GM12872 (cell line): ENCODE measurements around the gene ERCC6L2.

Experiments
- TF ChIP-seq, protein P1 (sequence below): IDR thresholded peaks from 3 replicates; pipeline ENCODE4 v1.5.1; 2011; ENCODE audit warnings: low read depth, mild to moderate bottlenecking, low read length, moderate library complexity; ENCODE audit not compliant: insufficient read depth

Gene ERCC6L2

DNA sequence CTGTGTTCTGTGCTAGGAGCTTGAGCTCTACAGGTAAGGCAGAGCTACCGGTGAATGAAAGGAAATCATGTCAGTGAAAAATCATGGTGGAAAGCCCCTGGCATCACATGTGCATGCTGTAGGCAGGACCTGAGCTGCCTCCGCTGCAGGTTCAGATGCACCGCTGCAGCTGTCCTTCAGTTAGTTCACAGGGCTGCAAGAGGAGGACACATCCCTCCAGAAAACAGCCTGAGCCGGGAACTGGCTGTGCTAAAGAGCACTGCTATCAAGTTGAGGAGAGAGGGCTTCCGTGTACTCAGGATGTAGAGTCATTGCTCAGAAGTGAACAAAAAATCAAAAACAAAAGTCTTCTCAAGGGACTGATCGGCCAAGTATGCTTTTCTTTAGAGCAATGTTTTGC lies 138.6 kb downstream of the ERCC6L2 start:
- TF ChIP-seq, protein P1, sequence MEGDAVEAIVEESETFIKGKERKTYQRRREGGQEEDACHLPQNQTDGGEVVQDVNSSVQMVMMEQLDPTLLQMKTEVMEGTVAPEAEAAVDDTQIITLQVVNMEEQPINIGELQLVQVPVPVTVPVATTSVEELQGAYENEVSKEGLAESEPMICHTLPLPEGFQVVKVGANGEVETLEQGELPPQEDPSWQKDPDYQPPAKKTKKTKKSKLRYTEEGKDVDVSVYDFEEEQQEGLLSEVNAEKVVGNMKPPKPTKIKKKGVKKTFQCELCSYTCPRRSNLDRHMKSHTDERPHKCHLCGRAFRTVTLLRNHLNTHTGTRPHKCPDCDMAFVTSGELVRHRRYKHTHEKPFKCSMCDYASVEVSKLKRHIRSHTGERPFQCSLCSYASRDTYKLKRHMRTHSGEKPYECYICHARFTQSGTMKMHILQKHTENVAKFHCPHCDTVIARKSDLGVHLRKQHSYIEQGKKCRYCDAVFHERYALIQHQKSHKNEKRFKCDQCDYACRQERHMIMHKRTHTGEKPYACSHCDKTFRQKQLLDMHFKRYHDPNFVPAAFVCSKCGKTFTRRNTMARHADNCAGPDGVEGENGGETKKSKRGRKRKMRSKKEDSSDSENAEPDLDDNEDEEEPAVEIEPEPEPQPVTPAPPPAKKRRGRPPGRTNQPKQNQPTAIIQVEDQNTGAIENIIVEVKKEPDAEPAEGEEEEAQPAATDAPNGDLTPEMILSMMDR, result no peak

DNA sequence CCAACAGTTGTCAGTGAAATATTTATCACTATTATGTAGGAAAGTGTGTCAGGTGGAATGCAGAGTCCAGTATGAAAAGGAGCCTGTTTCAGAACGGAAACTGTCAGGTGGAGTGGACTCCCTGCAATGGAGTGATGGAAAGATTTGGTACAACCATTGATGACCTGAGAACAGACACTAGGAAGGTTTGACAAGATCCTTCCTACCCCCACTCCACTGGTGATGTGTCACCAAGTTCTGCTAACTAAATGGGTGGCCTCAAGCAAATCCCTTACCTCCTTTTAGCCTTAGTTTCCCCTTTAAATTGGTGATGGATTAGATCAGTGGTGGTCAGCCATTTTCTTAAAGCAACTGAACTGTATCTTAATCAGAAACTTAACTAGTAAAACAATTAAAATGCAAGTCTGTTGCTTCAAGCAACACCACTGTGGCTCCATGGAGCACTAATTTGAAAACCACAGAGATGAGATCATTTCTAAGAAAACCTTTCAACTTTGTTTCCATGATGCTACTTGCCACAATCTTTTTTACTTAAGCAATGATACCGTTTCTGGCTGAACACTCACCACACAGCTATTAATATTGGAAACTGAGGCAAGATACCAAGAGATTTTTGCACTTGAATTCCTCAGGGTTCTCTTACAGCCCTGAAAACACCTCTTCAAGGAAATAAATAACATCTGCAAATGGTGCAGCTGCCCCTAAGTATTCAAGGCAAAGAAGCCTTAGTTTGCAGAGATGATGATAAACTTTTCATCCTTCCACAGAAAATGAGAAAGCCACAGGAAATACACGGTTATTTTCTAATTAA lies 140.6 kb downstream of the ERCC6L2 start:
- TF ChIP-seq, protein P1, result no peak
